Myocyte (in vitro differentiated cells): Measurements from ENCODE around the gene CLEC2D. TPM values are rescaled to one million over a fixed set of nuclear protein-coding genes. Genes with fewer than 3 reads are reported as not detected.
"Not testable (repeated sequence)": the region's sequence is repeated elsewhere in the genome, so short reads cannot be mapped to it uniquely, and the experiment has no call there.

ENCODE experiments used
- DNase-seq: peaks from one replicate; pipeline ENCODE4 v3.0.0-alpha.2; 2012; ENCODE audit warnings: low read depth
- total RNA-seq: library from RNA; depleted of rRNA; stranded (reverse); fragments of >200 nt; gene quantifications from 2 replicates; pipeline ENCODE4 v1.2.3, GENCODE V29; 2014

The CLEC2D gene
- total RNA-seq, 1 donor from 2014 or later = 4.2 TPM

GRCh38 chr12:9699269-9699897 is 29.9 kb downstream of the CLEC2D start:
- no peak for DNase-seq

GRCh38 chr12:9699898-9700605 is 30.5 kb downstream of the CLEC2D start:
- no peak for DNase-seq

GRCh38 chr12:9700606-9700956 is 31.1 kb downstream of the CLEC2D start:
- DNase-seq = no peak

GRCh38 chr12:9701380-9702154 is 32.1 kb downstream of the CLEC2D start:
- no peak for DNase-seq

- DNase-seq = no peak
Measured at GRCh38 chr12:9702255-9702654, 32.7 kb downstream of the CLEC2D start.

GRCh38 chr12:9704561-9704960 is 35.0 kb downstream of the CLEC2D start:
- not testable (repeated sequence) for DNase-seq

- DNase-seq = peak; percentile 9
Measured at GRCh38 chr12:9706086-9706685, 36.7 kb downstream of the CLEC2D start.

GRCh38 chr12:9707356-9707755 is 37.8 kb downstream of the CLEC2D start:
- DNase-seq = no peak

GRCh38 chr12:9707864-9708808 is 38.6 kb downstream of the CLEC2D start:
- DNase-seq = peak; percentile 61

- DNase-seq = no peak
Measured at GRCh38 chr12:9708853-9709252, 39.3 kb downstream of the CLEC2D start.

- DNase-seq = peak; percentile 16
Measured at GRCh38 chr12:9710584-9711375, 41.3 kb downstream of the CLEC2D start.

GRCh38 chr12:9711664-9712063 is 42.2 kb downstream of the CLEC2D start:
- DNase-seq = peak; percentile 16

GRCh38 chr12:9713032-9713558 is 43.6 kb downstream of the CLEC2D start:
- not testable (repeated sequence) for DNase-seq

GRCh38 chr12:9717070-9717925 is 47.8 kb downstream of the CLEC2D start:
- no peak for DNase-seq

GRCh38 chr12:9718968-9719367 is 49.5 kb downstream of the CLEC2D start:
- DNase-seq = no peak

GRCh38 chr12:9719790-9720189 is 50.3 kb downstream of the CLEC2D start:
- peak; percentile 11 for DNase-seq

GRCh38 chr12:9721394-9722092 is 52.0 kb downstream of the CLEC2D start:
- DNase-seq = peak; percentile 23

- no peak for DNase-seq
Measured at GRCh38 chr12:9724023-9724422, 54.5 kb downstream of the CLEC2D start.
